ENCODE measurements around the gene GNAI2. TPM values are rescaled to one million over a fixed set of nuclear protein-coding genes. Genes with fewer than 3 reads are reported as not detected.

The GNAI2 gene
- total RNA-seq (100 to 1,000 TPM in 1 of 6 donors, 10 to 100 TPM in 5; 26.9 to 104 (median 42.9) TPM), polyA plus RNA-seq (10 to 100 TPM; 54.1 to 97.6 TPM)

GRCh38 chr3:50235716-50236483 lies at the start of gene GNAI2:
GNAI2 (plus strand) TSS chr3:50236204; CDS start chr3:50236336, 132 bp downstream.
- Histone ChIP-seq H3K27ac (peak within 1 kb of the TSS; percentile 44 to 87 (median 79)), H3K4me1 (peaks cover 3 to 12% (median 11%) of the 10 kb centered on the region in 3 donors), H3K4me3 (peak within 1 kb of the TSS; percentile 51 to 78 (median 74)), H3K36me3 (no peaks in the 10 kb centered on the region), H3K27me3 (no peaks in the 10 kb centered on the region), H3K9me3 (no peaks in the 10 kb centered on the region)
- DNase-seq = peak; percentile 95 to 99 (median 99)
- TF ChIP-seq CTCF (IDR thresholded peaks at IDR 0.05) = no peak
- ATAC-seq = peak; percentile 87 to 94 (median 90)
- intact Hi-C loops (cut with DNase I) = no loop called here
- peak; percentile 98 for FAIRE-seq
- 1% methylated on average over 51 to 75 of the region's 75 CpGs for WGBS, 2 donors

GRCh38 chr3:50187750-50188149 lies 48.3 kb upstream of the GNAI2 start:
- DNase-seq (peak in 1 of 6 donors; percentile 65), ATAC-seq (no peak)
- WGBS, 2 donors = 91 to 95% methylated on average over 19 of the region's 19 CpGs

GRCh38 chr3:50189274-50189673 lies 46.7 kb upstream of the GNAI2 start:
- WGBS, 2 donors = 8 to 9% methylated on average over 5 of the region's 5 CpGs
- Histone ChIP-seq H3K4me3 (no peak overlapping the region), H3K9me3 (no peaks in the 10 kb centered on the region), H3K4me1 (peaks cover 0 to 6% (median 0%) of the 10 kb centered on the region in 3 donors), H3K36me3 (no peaks in the 10 kb centered on the region), H3K27me3 (peaks cover 0 to 7% (median 0%) of the 10 kb centered on the region in 4 donors), H3K27ac (no peak overlapping the region)
- intact Hi-C loops (cut with DNase I) = loop anchor here (2.0 to 10.0 kb wide), 3 partner anchors 64 to 68 kb away; no protein-coding TSS in a partner anchor
- FAIRE-seq = no peak
- TF ChIP-seq CTCF (IDR thresholded peaks at IDR 0.05) = peak; percentile 20 to 70 (median 59)
- peak; percentile 51 to 91 (median 87) for ATAC-seq
- DNase-seq = peak; percentile 55 to 84 (median 74)

More at GRCh38 chr3:50187750-50188149, 48.3 kb upstream of the GNAI2 start:
- Histone ChIP-seq H3K27me3 (no peaks in the 10 kb centered on the region), H3K4me3 (no peak overlapping the region), H3K27ac (no peak overlapping the region), H3K4me1 (no peaks in the 10 kb centered on the region), H3K36me3 (no peaks in the 10 kb centered on the region), H3K9me3 (no peaks in the 10 kb centered on the region)
- TF ChIP-seq CTCF (IDR thresholded peaks at IDR 0.05) = no peak
- no peak for FAIRE-seq
- intact Hi-C loops (cut with DNase I) = loop anchor here (2.0 to 10.0 kb wide), 3 partner anchors 63 to 67 kb away; no protein-coding TSS in a partner anchor

- Histone ChIP-seq H3K36me3 (no peaks in the 10 kb centered on the region), H3K9me3 (no peaks in the 10 kb centered on the region), H3K4me3 (no peak overlapping the region), H3K27ac (no peak overlapping the region), H3K27me3 (peaks cover 0 to 7% (median 0%) of the 10 kb centered on the region in 4 donors), H3K4me1 (peaks cover 0 to 11% (median 0%) of the 10 kb centered on the region in 3 donors)
- no peak for FAIRE-seq
- 76 to 86% methylated on average over 7 of the region's 7 CpGs for WGBS, 2 donors
- TF ChIP-seq CTCF (IDR thresholded peaks at IDR 0.05) = no peak
- intact Hi-C loops (cut with DNase I) = loop anchor here (2.0 to 10.0 kb wide), 4 partner anchors 65 to 82 kb away; no protein-coding TSS in a partner anchor
- no peak for DNase-seq
- ATAC-seq = no peak
These were observed 46.0 kb upstream of the GNAI2 start for GRCh38 chr3:50189989-50190388.

All from pancreas (tissue), 10 donors.